SKM-1 treated with dmso at 0.1 percent for 144 hours (cell line): ENCODE measurements around the gene RNU11.
A peak's percentile ranks its signal among the peaks of the same experiment; 100 is the strongest.
"Not testable (repeated sequence)": the region's sequence is repeated elsewhere in the genome, so short reads cannot be mapped to it uniquely, and the experiment has no call there.

Experiments
- DNase-seq: peaks from one replicate; lab custom pipeline; 2025; ENCODE audit not compliant: unreplicated experiment; lab: John Stamatoyannopoulos, UW

Gene RNU11

GRCh38 chr1:28656335-28656734 lies 7.9 kb downstream of the RNU11 start:
- DNase-seq = no peak

DNA sequence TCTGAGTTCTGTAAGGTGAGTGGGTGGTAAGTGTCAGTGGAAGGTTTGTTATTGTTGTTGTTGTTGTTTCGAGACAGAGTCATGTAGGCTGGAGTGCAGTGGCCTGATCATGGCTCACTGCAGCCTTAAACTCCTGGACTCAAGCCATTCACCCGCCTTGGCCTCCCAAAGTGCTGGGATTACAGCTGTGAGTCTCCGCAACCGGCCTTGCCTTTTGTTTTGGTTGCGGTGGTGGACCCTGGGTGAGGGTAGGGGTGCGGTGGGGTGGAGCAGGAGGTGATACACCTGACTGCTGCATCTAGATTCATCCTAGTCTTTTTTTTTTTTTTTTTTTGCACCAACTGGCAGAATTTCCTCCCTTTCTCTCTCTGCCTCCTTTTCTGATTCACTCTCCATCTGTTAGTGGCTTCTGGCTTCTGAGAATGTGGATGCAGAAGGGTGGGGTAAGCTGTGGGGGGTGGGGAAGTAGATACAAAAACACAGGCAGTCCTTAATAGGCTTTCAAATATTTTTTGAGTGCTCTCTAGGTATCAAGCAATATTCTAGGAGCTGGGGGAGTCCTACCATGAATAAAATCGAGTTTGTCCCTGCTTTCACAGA lies 15.6 kb downstream of the RNU11 start:
- no peak for DNase-seq

- no peak for DNase-seq
Measured at GRCh38 chr1:28666806-28667205, 18.4 kb downstream of the RNU11 start.

DNA sequence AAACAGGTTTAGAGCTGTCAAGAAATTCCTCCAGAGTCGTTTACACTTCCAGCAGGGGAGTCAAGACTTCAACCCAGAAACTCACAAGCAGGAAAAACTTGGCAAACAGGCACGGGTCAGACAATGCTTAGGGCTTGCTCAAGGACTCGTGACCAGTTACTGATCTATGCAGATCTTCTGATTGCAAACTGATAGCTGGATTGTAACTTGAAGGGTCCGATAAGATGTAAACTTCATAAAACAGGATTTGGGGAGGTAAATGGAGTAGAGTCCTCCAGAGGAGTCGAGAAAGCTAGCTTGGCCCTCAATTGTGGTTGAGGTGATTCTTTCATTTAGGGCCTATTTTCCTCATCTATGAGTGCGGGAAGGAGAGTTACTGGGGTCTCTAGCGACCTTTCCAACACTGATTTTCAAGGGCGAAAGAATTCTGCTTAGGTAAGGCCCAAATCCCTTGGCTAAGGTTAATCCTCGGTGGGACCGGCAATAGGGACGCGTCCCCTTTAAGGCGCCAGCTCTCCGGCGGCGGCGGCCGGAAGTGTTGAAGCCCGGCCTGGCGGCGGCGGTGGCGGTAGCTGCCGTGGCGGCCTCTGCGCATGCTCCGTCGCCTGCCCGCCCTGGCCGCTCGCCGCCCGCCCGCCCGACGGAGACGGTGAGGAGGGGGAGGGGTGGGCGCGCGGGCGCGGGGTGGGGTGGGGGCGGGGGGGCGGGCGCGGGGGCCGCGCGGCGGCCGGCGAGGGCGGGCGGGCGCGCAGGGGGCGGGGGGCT lies 20.0 kb downstream of the RNU11 start, which contains the start of gene GMEB1:
Gene GMEB1, plus strand, starts transcription at position 594 of the 765 bp plus-strand sequence. CDS start 14,829 bp downstream, outside the sequence.
- peak; percentile 81 for DNase-seq

DNA sequence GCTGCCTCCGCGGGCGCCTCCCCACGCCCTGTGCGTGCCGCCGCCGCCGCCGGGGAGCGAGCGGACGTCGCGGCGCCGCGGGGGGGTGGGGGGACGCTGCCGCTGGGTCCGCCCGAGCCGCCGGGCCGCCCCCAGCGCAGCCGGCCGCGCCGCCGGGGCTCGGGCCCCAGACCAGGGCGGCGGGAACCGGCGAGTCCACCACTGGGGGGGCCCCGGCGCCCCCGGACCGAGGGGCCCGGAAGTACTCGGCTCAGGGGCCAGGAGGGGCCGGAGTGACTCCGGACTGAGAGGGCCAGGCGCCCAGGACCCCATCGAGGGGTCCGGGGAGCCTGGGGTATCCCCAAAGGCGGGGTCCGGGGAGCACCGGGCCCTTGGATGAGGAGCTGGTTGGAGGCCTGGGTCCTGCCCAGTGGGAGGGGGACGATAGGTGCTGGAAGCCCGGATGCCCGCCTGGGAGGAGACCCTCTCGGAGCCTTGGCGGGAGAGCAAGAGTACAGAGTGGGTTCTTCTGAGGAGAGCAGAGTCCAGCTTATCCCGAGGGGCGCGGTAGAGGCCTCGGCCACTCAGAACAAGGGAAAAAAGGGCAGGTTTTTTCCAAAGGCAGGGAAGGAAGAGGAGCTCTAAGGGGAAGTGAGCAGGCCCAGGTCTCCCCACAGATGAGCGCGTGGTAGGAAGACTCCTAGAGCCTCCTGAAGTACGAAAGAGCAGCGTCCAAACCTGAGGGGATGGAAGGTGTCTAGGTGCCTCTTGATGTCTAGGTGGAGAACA lies 20.7 kb downstream of the RNU11 start:
- DNase-seq = peak; percentile 31

GRCh38 chr1:28671254-28671780 lies 22.9 kb downstream of the RNU11 start:
- no peak for DNase-seq

DNA sequence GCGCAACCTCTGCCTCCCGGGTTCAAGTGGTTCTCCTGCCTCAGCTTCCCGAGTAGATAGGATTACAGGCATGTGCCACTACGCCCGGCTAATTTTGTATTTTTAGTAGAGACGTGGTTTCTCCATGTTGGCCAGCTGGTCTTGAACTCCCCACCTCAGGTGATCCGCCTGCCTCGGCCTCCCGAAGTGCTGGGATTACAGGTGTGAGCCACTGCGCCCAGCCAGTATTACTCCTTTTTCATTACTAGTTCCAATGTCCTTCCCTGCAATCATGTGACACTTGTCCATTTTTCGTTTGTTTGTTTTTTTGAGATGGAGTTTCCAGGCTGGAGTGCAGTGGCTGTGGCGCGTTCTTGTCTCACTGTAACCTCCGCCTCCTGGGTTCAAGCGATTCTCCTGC lies 24.6 kb downstream of the RNU11 start:
- DNase-seq = not testable (repeated sequence)

DNA sequence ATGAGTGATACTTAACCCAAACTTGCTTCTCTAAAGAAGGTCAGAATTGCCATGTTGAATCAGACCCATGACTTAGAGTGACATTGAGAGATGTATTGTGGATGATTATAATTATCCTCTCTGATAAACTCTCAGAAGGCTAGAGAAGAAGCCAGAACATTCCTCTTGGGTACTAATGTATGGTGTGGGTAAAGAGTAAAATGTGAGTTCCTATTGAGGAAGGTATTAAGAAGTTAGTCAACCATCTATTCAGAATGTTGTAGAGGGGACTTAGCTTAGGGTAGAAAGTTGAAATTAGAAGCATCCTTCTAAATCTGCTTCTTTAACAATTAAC lies 27.5 kb downstream of the RNU11 start:
- no peak for DNase-seq

GRCh38 chr1:28680151-28680550 lies 31.8 kb downstream of the RNU11 start:
- DNase-seq = no peak

- no peak for DNase-seq
Measured at GRCh38 chr1:28682840-28683239, 34.4 kb downstream of the RNU11 start.

DNA sequence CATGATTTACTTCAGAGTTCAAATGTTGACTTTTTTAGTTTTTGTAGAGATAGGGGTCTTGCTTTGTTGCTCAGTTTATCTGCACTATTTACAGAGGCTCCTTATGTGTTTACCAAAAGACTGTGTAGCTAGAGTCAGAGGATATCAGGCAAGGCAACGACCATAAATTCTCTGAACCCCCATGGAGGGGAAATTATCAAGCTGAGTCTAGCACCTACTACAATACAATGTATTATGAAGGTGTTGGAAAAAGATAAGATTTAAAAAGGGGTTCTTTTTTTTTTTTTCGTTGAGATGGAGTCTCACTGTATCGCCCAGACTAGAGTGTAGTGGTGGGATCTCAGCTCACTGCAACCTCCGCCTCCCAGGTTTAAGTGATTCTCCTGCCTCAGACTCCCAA lies 36.5 kb downstream of the RNU11 start:
- DNase-seq = no peak

GRCh38 chr1:28691627-28692026 lies 43.2 kb downstream of the RNU11 start:
- not testable (repeated sequence) for DNase-seq
